GM19324 (cell line): ENCODE data around the gene ATOH7.
"Not testable (repeated sequence)": the region's sequence is repeated elsewhere in the genome, so short reads cannot be mapped to it uniquely, and the experiment has no call there.

Source experiments
- ATAC-seq: cut with Tn5 transposase; IDR thresholded peaks from one replicate; pipeline ENCODE4 v1.9.1; 2021; ENCODE audit warnings: mild to moderate bottlenecking, moderate library complexity; ENCODE audit not compliant: unreplicated experiment, low FRiP score

ATOH7 gene

GRCh38 chr10:68238371-68238770 is 6.5 kb upstream of the ATOH7 start:
- ATAC-seq = no peak

- no peak for ATAC-seq
Observed at GRCh38 chr10:68237173-68237572, 5.3 kb upstream of the ATOH7 start.

- ATAC-seq = no peak
Observed at GRCh38 chr10:68235581-68235980, 3.7 kb upstream of the ATOH7 start.

- ATAC-seq = no peak
Observed at GRCh38 chr10:68235111-68235510, 3.2 kb upstream of the ATOH7 start.

GRCh38 chr10:68233046-68233445 is 1.1 kb upstream of the ATOH7 start:
- no peak for ATAC-seq

- ATAC-seq = peak; percentile 88
Observed at GRCh38 chr10:68231106-68231816, 652 bp downstream of the ATOH7 start.

GRCh38 chr10:68230268-68230667 is 1.6 kb downstream of the ATOH7 start:
- ATAC-seq = no peak

- no peak for ATAC-seq
Observed at GRCh38 chr10:68224810-68225209, 7.1 kb downstream of the ATOH7 start.

GRCh38 chr10:68223535-68224165 is 8.3 kb downstream of the ATOH7 start:
- ATAC-seq = no peak

GRCh38 chr10:68222391-68222790 is 9.5 kb downstream of the ATOH7 start:
- ATAC-seq = no peak

GRCh38 chr10:68221196-68221595 is 10.7 kb downstream of the ATOH7 start:
- ATAC-seq = no peak

- ATAC-seq = no peak
Observed at GRCh38 chr10:68218786-68219185, 13.1 kb downstream of the ATOH7 start.

GRCh38 chr10:68212721-68213352 is 19.1 kb downstream of the ATOH7 start:
- ATAC-seq = no peak

- ATAC-seq = no peak
Observed at GRCh38 chr10:68211669-68212068, 20.2 kb downstream of the ATOH7 start.

GRCh38 chr10:68208424-68209042 is 23.4 kb downstream of the ATOH7 start:
- no peak for ATAC-seq

GRCh38 chr10:68202960-68203353 is 29.0 kb downstream of the ATOH7 start:
- no peak for ATAC-seq

GRCh38 chr10:68196701-68197100 is 35.2 kb downstream of the ATOH7 start:
- no peak for ATAC-seq

- not testable (repeated sequence) for ATAC-seq
Observed at GRCh38 chr10:68195776-68196175, 36.1 kb downstream of the ATOH7 start.

- ATAC-seq = no peak
Observed at GRCh38 chr10:68194290-68194689, 37.6 kb downstream of the ATOH7 start.

- no peak for ATAC-seq
Observed at GRCh38 chr10:68192113-68192512, 39.8 kb downstream of the ATOH7 start.

GRCh38 chr10:68188835-68189234 is 43.1 kb downstream of the ATOH7 start:
- ATAC-seq = no peak
